D341Med (cell line): ENCODE measurements around the gene ADGRG2.
A peak's percentile ranks its signal among the peaks of the same experiment; 100 is the strongest.
"Not testable (repeated sequence)": the region's sequence is repeated elsewhere in the genome, so short reads cannot be mapped to it uniquely, and the experiment has no call there.

Source experiments
- DNase-seq: peaks from one replicate; pipeline ENCODE4 v3.0.0; 2012; ENCODE audit warnings: low spot score

Gene ADGRG2

GRCh38 chrX:19003756-19004155, 118.5 kb downstream of the ADGRG2 start:
- DNase-seq = no peak

DNA sequence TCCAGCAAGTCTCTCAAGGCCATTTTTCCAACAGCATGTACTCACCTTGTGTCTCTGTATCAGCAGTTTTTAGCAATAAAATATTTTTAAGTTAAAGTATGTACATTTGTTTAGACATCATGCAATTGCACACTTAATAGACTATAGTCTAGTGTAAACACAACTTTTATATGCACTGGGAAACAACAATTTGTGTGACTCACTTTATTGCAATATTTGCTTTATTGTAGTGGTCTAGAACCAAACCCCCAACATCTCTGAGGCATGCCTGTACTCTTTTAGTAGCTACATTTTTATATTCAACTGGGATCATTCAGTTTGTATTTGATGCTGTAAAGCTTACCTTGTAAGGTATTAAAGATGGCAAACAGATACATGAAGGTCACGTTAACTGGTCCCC, 123.6 kb downstream of the ADGRG2 start:
- no peak for DNase-seq

GRCh38 chrX:18997916-18998315, 124.4 kb downstream of the ADGRG2 start:
- DNase-seq = no peak

DNA sequence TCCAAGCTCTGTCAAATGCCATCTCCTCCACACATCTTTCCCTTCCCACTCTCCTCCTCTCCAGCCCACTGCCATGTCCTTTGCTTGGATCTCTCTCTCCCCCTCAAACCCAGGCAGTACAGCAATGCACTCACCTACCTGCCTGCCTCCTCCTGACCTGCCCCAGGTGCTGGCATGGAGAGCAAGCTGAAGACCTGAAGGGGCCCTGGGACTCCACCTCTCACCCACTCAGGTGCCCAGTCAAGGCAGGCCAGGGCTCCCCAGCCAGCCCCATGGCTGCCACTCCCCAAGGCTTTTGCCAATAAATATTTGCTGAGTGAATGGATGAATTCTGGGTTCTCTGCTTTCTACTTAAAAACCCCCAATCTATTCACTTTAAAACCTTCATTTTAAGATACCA, 125.7 kb downstream of the ADGRG2 start:
- DNase-seq = no peak

DNA sequence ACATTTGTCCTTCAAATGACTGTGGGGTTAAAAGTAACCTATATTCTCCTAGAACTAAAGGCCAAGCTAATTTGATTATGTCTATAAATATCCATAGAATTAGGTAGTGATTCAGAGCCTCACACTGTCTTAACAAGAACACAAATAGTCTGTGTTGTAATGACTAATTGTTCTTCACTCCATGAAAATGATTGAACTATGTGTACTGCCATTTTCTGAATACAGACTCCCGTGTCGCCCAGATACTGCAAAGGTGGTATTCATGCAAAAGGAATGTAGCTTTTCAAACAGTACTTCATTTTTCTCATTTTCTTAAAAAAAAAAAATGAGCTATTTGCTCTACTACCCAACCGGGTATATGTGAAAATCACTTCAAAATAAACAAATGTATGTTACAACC, 127.0 kb downstream of the ADGRG2 start:
- no peak for DNase-seq

DNA sequence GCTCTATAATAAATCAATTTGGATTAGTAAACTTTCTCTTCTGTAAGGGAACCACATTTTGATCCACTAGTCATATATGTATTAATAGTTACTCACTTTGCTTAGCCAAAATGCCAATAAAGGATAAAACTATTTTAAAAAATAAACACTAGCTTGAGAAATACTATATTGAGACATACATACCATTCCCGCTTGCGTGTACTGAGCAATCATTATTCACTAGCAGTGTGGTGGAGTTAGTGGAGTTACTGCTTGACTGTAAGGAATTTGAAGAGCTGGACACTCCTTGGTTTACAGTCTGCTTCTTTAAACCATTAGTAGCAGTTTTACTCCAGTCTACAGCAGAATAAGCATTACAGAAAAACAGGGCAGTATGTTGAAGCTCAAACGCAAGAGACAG, 127.6 kb downstream of the ADGRG2 start:
- DNase-seq = no peak

GRCh38 chrX:18992829-18993228, 129.4 kb downstream of the ADGRG2 start:
- no peak for DNase-seq

GRCh38 chrX:18985186-18985435, 137.2 kb downstream of the ADGRG2 start:
- DNase-seq = no peak

- peak; percentile 89 for DNase-seq
Observed at GRCh38 chrX:18984381-18985185, 137.7 kb downstream of the ADGRG2 start.

- no peak for DNase-seq
Observed at GRCh38 chrX:18983666-18984380, 138.4 kb downstream of the ADGRG2 start, which contains the start of gene PHKA2. TSS of gene PHKA2 (minus strand) at chrX:18984114. CDS start at chrX:18983932, 182 bp downstream.

DNA sequence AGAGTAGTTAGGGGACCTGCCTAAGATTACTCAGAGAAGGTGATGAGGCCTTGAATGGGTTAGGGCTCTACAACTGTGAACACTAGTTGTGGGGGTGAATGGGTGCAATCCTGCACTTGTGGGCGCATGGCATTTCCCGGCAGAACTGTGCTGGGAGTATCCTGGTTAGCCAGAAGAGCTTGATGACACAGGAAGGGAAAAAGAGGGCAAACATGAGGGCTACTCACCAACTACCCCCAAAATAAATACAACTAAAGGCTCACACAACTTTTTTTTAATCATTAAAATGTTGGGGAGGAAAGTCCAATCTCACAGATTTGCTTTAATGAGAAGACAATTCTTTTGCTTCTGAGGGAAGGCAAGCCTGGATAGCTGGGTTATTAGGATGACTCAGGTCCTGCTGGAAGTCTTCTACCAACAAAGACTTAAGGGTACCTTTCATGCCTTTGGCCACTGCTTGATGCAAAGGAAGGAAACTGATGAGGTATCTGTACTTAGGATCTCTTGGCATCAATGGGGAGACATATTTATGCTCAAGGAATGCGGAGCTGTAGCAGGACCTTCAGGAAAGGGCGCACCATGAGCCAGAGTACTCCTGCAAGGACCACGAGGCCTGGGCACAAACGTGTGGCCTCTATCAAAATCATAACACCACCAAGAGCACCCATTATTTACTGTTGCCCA, 141.0 kb downstream of the ADGRG2 start:
- DNase-seq = no peak

DNA sequence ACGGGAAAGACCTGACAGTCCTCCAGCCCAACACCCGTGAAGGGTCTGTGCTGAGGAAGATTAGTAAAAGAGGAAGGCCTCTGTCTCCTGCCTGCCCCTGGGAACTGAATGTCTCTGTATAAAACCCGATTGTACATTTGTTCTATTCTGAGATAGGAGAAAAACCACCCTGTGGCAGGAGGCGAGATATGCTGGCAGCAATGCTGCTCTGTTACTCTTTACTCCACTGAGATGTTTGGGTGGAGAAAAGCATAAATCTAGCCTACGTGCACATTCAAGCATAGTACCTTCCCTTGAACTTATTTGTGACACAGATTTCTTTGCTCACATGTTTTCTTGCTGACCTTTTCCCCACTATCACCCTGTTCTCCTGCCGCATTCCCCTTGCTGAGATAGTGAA, 142.0 kb downstream of the ADGRG2 start:
- not testable (repeated sequence) for DNase-seq

- no peak for DNase-seq
Observed at GRCh38 chrX:18974993-18975392, 147.3 kb downstream of the ADGRG2 start.

GRCh38 chrX:18973527-18974192, 148.6 kb downstream of the ADGRG2 start:
- peak; percentile 64 for DNase-seq

DNA sequence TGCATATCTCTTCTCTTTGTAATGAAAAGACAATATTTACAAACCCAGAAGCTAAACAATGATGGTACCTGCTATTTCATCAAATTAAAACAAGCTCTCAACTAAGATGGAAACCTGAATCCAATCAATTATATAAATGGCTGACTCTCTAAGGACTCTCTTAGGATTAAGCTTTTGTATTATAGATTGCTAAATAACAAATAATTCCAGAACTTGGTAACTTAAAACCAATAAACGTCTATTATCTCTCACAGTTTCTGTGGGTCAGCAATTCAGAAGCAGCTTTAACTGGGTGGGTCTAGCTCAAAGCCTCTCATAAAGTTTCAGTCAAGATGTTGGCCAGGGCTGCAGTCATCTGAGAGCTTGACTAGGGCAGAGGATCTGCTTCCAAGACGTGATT, 150.8 kb downstream of the ADGRG2 start:
- DNase-seq = no peak

DNA sequence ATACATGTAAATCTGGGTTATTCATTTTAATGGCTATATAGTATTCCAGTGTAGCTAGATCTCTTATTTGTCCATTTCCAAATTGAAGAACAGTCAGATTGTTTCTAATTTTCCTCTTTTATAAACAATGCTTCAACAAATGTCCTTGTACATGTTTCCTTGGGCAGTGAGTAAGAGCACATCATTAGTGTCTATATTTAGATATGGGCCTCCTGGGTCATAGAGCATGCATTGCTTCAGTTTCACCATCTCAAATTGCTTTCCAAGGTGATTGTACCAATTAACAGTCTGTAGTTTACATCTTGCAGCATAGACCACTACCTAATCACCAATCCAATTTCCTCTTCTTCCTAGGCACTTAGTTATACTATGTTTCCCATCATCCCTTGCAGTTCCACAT, 151.8 kb downstream of the ADGRG2 start:
- no peak for DNase-seq

DNA sequence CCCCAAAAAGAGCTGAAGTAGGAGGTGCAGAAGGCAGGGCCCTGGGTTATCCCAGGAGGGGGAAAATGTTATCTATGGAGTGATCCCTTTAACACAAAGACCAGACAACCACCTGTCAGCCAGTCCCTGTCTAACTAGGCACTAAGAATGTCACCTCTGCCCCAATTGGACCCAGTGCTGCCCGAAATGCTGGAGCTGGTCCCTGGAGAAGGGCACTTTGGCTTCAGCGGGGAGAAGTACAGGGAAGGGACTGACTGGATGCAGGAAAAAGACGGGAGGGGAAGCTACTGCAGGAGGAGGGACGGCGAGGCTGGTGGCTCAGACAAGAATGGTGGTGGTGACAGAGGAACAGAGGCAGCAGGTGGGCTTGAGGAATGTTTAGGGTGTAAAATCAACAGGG, 155.6 kb downstream of the ADGRG2 start:
- no peak for DNase-seq

DNA sequence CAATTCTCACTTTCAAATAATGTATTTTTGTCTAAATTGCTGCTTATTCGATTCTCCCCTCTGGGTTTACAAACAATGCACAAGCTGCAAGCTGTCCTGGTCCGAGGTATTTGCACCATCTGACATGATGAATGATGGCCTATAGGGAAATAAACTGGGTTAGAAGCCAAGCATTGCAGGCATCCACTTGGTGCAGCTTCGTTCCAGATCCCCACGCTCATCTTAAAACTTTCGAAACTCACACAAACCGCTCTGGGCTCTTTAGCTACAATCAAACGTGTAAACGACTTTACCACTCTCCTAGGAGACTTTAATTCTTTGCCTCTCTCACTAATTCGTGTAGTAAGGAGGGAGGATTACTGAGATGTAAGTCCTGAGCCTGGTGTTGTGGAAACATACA, 157.4 kb downstream of the ADGRG2 start:
- peak; percentile 20 for DNase-seq

DNA sequence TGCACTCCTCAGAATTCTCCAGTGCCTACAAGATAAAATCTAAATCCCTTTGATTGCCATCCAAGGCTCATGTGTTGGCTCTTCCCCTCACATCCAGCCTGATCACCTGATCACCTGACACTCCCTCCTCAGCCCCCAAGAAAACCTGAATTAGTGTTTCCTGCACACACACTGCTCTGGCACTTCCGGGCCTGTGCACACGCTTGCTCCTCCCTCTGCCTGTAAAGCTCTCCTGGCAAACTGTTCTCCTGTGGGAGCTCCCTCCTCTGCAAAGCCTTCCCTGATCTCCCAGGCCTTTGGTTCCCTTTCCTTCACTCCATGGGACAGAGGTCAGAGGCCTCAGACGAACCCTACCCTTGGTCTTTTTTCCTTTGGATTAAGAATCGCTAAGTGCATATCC, 158.2 kb downstream of the ADGRG2 start:
- peak; percentile 48 for DNase-seq

GRCh38 chrX:18962329-18962728, 159.9 kb downstream of the ADGRG2 start:
- DNase-seq = no peak

DNA sequence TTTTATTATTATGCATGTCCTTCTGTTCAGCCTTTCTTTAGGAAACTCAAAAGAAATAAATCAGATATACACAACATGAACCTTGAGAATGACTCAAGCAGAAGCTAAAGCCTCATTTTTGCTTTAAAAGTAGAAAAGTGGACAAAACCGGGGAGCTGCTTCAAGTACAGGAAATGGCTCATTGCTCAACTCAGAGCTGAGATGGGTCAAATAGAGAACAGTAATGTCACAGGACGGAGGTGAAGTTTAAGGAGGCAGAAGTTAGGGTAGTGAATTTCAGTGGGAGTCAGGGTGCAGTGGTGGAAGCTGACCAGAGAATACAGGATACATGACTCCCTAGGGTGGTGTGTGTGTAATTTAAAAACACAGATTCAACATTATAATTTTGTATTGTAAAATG, 160.6 kb downstream of the ADGRG2 start:
- DNase-seq = no peak

DNA sequence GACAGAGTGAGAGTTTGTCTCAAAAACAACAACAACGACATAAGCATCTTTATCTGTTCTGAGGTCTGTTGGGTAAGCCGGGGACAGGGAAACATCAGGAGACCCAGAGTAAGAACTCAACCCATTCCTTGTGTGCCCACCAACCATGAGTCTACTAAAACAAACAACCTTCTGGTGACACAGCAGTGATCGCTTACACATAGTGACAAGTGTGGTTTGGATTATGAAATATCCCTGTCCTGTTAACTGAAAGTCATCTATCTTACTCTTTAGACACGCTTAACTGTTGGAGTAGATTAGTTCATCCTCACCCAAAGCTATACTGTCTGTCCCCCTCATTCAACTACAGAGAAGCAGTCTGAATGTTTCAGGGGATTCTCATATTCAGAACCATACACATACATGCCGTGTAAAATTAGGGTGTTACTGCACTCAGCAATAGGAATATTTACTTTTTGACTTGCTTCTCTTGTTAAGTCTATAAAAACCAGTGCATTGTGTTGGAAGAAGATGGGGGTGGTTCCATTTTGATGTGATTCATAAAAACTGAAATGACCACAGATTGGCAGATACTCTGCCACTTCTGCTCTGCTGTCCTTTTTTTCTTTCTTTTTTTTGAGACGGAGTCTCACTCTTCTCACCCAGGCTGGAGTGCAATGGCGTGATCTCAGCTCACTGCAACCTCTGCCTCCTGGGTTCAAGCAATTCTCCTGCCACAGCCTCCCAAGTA, 165.8 kb downstream of the ADGRG2 start:
- DNase-seq = no peak
